H9 (cell line): Measurements from ENCODE around the gene ID4. TPM values are rescaled to one million over a fixed set of nuclear protein-coding genes. Genes with fewer than 3 reads are reported as not detected.

Experiments used
- DNase-seq: peaks from one replicate; pipeline ENCODE4 v3.0.0-alpha.2; 2017
- H2AFZ ChIP-seq: one replicate; pipeline ENCODE4 v1.6.1; 2013; ENCODE audit warnings: mild to moderate bottlenecking, low read length, control low read depth, moderate library complexity
- H2AK5ac ChIP-seq: 2 replicates; pipeline ENCODE4 v1.6.1; 2013; ENCODE audit warnings: low read length, control low read depth, mixed read lengths; ENCODE audit not compliant: insufficient read length
- H2BK120ac ChIP-seq: one replicate; pipeline ENCODE4 v1.6.1; 2013; ENCODE audit warnings: low read depth, mild to moderate bottlenecking, low read length, control low read depth, inconsistent platforms; ENCODE audit not compliant: poor library complexity, severe bottlenecking
- H2BK12ac ChIP-seq: 2 replicates; pipeline ENCODE4 v1.6.1; 2013; ENCODE audit warnings: low read length, control low read depth, mixed read lengths, low read depth; ENCODE audit not compliant: insufficient read length
- H2BK15ac ChIP-seq: 2 replicates; pipeline ENCODE4 v1.6.1; 2013; ENCODE audit warnings: low read depth, low read length, control low read depth
- H2BK20ac ChIP-seq: one replicate; pipeline ENCODE4 v1.6.1; 2013; ENCODE audit warnings: low read depth, mild to moderate bottlenecking, low read length, control low read depth, inconsistent platforms; ENCODE audit not compliant: poor library complexity, severe bottlenecking
- H2BK5ac ChIP-seq: 2 replicates; pipeline ENCODE4 v1.6.1; 2013; ENCODE audit warnings: low read length, control low read depth, mixed read lengths; ENCODE audit not compliant: insufficient read length
- H3K14ac ChIP-seq: 2 replicates; pipeline ENCODE4 v1.6.1; 2013; ENCODE audit warnings: low read length, control low read depth; ENCODE audit not compliant: insufficient read depth
- H3K18ac ChIP-seq: 2 replicates; pipeline ENCODE4 v1.6.1; 2013; ENCODE audit warnings: low read depth, mild to moderate bottlenecking, mixed read lengths, low read length, control low read depth; ENCODE audit not compliant: insufficient read length
- H3K23ac ChIP-seq: 2 replicates; pipeline ENCODE4 v1.6.1; 2013; ENCODE audit warnings: low read length, control low read depth, mixed read lengths, low read depth; ENCODE audit not compliant: insufficient read length
- H3K23me2 ChIP-seq: 2 replicates; pipeline ENCODE4 v1.6.1; 2013; ENCODE audit warnings: low read depth, mild to moderate bottlenecking, mixed read lengths, low read length, control low read depth; ENCODE audit not compliant: insufficient read length, poor library complexity, severe bottlenecking
- H3K27ac ChIP-seq: 2 replicates; pipeline ENCODE4 v1.5.1; 2013; ENCODE audit warnings: low read length, control low read depth, mixed read lengths, low read depth; ENCODE audit not compliant: insufficient read length
- H3K27me3 ChIP-seq: 2 replicates; pipeline ENCODE4 v1.6.1; 2013; ENCODE audit warnings: low read length, control low read depth, inconsistent platforms; ENCODE audit not compliant: insufficient read depth
- H3K4ac ChIP-seq: 2 replicates; pipeline ENCODE4 v1.6.1; 2013; ENCODE audit warnings: low read depth, mild to moderate bottlenecking, control low read depth, inconsistent platforms, low read length, moderate library complexity
- H3K4me1 ChIP-seq: 2 replicates; pipeline ENCODE4 v1.6.1; 2013; ENCODE audit warnings: low read length, control low read depth, inconsistent platforms; ENCODE audit not compliant: insufficient read depth
- H3K4me2 ChIP-seq: 2 replicates; pipeline ENCODE4 v1.6.1; 2013; ENCODE audit warnings: low read length, control low read depth, mixed read lengths; ENCODE audit not compliant: insufficient read length, insufficient read depth
- H3K56ac ChIP-seq: 2 replicates; pipeline ENCODE4 v1.6.1; 2013; ENCODE audit warnings: low read depth, mild to moderate bottlenecking, mixed read lengths, low read length, control low read depth; ENCODE audit not compliant: insufficient read length
- H3K79me1 ChIP-seq: 2 replicates; pipeline ENCODE4 v1.6.1; 2013; ENCODE audit warnings: low read depth, mild to moderate bottlenecking, moderate library complexity, low read length, control low read depth, inconsistent platforms; ENCODE audit not compliant: insufficient read depth, poor library complexity, severe bottlenecking
- H3K79me2 ChIP-seq: 2 replicates; pipeline ENCODE4 v1.6.1; 2013; ENCODE audit warnings: low read length, control low read depth, inconsistent platforms; ENCODE audit not compliant: insufficient read depth
- H3K9ac ChIP-seq: 2 replicates; pipeline ENCODE4 v1.6.1; 2013; ENCODE audit warnings: low read length, control low read depth, mixed read lengths; ENCODE audit not compliant: insufficient read length; ENCODE audit errors: extremely low read depth
- H3K9me3 ChIP-seq: one replicate; pipeline ENCODE4 v1.6.1; 2013; ENCODE audit warnings: low read depth, low read length, inconsistent platforms; ENCODE audit not compliant: control insufficient read depth
- H3T11ph ChIP-seq: one replicate; pipeline ENCODE4 v1.6.1; 2013; ENCODE audit warnings: mild to moderate bottlenecking, low read length, control low read depth, inconsistent platforms
- H4K20me1 ChIP-seq: one replicate; pipeline ENCODE4 v1.6.1; 2013; ENCODE audit not compliant: control insufficient read depth, insufficient read length, insufficient read depth
- H4K5ac ChIP-seq: 2 replicates; pipeline ENCODE4 v1.6.1; 2013; ENCODE audit warnings: low read depth, mild to moderate bottlenecking, mixed read lengths, low read length, control low read depth; ENCODE audit not compliant: insufficient read length
- H4K8ac ChIP-seq: replicated peaks from 2 replicates; pipeline ENCODE4 v1.6.1; 2013; ENCODE audit warnings: low read length, control low read depth, mixed read lengths, low read depth; ENCODE audit not compliant: insufficient read length
- H4K91ac ChIP-seq: 2 replicates; pipeline ENCODE4 v1.6.1; 2013; ENCODE audit warnings: low read depth, mild to moderate bottlenecking, moderate library complexity, mixed read lengths, low read length, control low read depth; ENCODE audit not compliant: insufficient read length
- H3K27ac Mint-ChIP-seq, 3 experiments: 2 replicates in 2 of 3; 3 replicates in 1 of 3; pipeline ENCODE4 v1.8.0; 2020 to 2021; ENCODE audit warnings: mixed read lengths in 3 of 3, mild to moderate bottlenecking in 1 of 3, moderate library complexity in 1 of 3
- H3K27me3 Mint-ChIP-seq: 2 replicates; pipeline ENCODE4 v1.8.0; 2021; ENCODE audit warnings: low read depth, mild to moderate bottlenecking, moderate library complexity, mixed read lengths
- H3K36me3 Mint-ChIP-seq, 3 experiments: 2 replicates in 2 of 3; 3 replicates in 1 of 3; pipeline ENCODE4 v1.8.0; 2020 to 2021; ENCODE audit warnings: low read depth in 3 of 3, mixed read lengths in 3 of 3; ENCODE audit not compliant: insufficient read depth in 1 of 3
- H3K4me1 Mint-ChIP-seq, 2 experiments: 2 replicates each; pipeline ENCODE4 v1.8.0; 2020; ENCODE audit warnings: mixed read lengths in 2 of 2
- H3K4me3 Mint-ChIP-seq, 2 experiments: 2 replicates in 1 of 2; 3 replicates in 1 of 2; pipeline ENCODE4 v1.8.0; 2020 to 2021; ENCODE audit warnings: mild to moderate bottlenecking in 2 of 2, mixed read lengths in 2 of 2, moderate library complexity in 1 of 2
- H3K9me3 Mint-ChIP-seq, 2 experiments: 2 replicates in 1 of 2; 3 replicates in 1 of 2; pipeline ENCODE4 v1.8.0; 2020; ENCODE audit warnings: mild to moderate bottlenecking in 2 of 2, mixed read lengths in 2 of 2, moderate library complexity in 1 of 2
- CTCF ChIP-seq: fragments of 200-600 bp; sonication (generic); conservative IDR thresholded peaks from 3 replicates; pipeline ENCODE4 v1.8.0; 2021; ENCODE audit warnings: antibody characterized with exemption, mild to moderate bottlenecking
- WGBS: extraction: QIAGEN DNeasy Blood & Tissue Kit; methylation state at CpG from one replicate; pipeline ENCODE4 v1.1.7; 2013; ENCODE audit warnings: missing lambda C conversion rate, low lambda C conversion rate, mixed read lengths; ENCODE audit not compliant: insufficient read length; ENCODE audit errors: extremely low coverage; 5-methylcytosine and 5-hydroxymethylcytosine counted together
- total RNA-seq: library from RNA; stranded (reverse); gene quantifications from 2 replicates; pipeline ENCODE4 v1.2.1, GENCODE V29; 2021

ID4 gene
- total RNA-seq, 1 experiment from 2014 or later, result 14.0 TPM

- Histone ChIP-seq H3K14ac (no peak overlapping the region), H3K23ac (no peak overlapping the region), H3K27me3 (no peaks in the 10 kb centered on the region), H2BK12ac (no peak overlapping the region), H3K27ac (no peak overlapping the region), H3K23me2 (no peaks in the 10 kb centered on the region), H3K79me1 (no peaks in the 10 kb centered on the region), H4K5ac (no peak overlapping the region), H4K8ac (no peak overlapping the region), H2BK120ac (no peak overlapping the region), H2BK15ac (no peak overlapping the region), H2AFZ (no peak overlapping the region), H2BK20ac (no peak overlapping the region), H2AK5ac (no peak overlapping the region), H3K4me1 (no peaks in the 10 kb centered on the region), H3T11ph (no peak overlapping the region), H3K9ac (no peak overlapping the region), H3K56ac (no peak overlapping the region), H3K4ac (no peak overlapping the region), H3K18ac (no peak overlapping the region), H4K20me1 (no peaks in the 10 kb centered on the region), H3K9me3 (no peaks in the 10 kb centered on the region), H2BK5ac (no peak overlapping the region), H3K79me2 (no peaks in the 10 kb centered on the region), H4K91ac (no peak overlapping the region), H3K4me2 (no peak overlapping the region)
- TF ChIP-seq CTCF, result no peak
- no CpG with 5 or more reads among the region's 3 CpGs for WGBS
- DNase-seq, result no peak
- no peaks in the 10 kb centered on the region for H3K9me3 Mint-ChIP-seq
- no peaks in the 10 kb centered on the region for H3K36me3 Mint-ChIP-seq
- H3K27me3 Mint-ChIP-seq, result no peaks in the 10 kb centered on the region
- no peak overlapping the region for H3K27ac Mint-ChIP-seq
- no peak overlapping the region for H3K4me3 Mint-ChIP-seq
- peaks cover 5 to 12% of the 10 kb centered on the region in 2 experiments for H3K4me1 Mint-ChIP-seq
Measured at GRCh38 chr6:19870322-19870721, 33.2 kb downstream of the ID4 start.
